HG03135 (cell line): ENCODE results near the gene PRDM1.
A peak's percentile ranks its signal among the peaks of the same experiment; 100 is the strongest.

Source experiments
- ATAC-seq: cut with Tn5 transposase; IDR thresholded peaks from one replicate; pipeline ENCODE4 v1.9.1; 2021; ENCODE audit warnings: mild to moderate bottlenecking, moderate library complexity; ENCODE audit not compliant: unreplicated experiment

Gene PRDM1

DNA sequence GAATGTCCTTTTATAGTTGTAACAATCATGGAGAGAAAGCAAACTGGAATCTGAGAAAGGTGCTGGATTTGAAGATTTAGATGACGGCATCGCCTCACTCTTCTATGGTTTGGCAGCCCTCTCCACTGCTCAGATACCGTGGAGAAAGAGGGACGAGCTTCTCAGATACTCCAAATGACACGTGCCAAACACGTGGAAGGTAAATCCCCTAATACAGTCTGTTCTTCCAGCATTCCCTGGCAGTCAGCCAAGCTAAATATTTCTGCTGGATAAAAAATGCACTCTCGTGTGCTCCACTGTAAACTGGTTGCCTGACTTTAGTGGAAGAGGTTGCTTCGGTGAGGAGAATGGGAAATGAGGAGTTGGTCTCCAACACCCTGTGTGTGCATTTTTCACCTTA is 16.7 kb upstream of the PRDM1 start:
- no peak for ATAC-seq

DNA sequence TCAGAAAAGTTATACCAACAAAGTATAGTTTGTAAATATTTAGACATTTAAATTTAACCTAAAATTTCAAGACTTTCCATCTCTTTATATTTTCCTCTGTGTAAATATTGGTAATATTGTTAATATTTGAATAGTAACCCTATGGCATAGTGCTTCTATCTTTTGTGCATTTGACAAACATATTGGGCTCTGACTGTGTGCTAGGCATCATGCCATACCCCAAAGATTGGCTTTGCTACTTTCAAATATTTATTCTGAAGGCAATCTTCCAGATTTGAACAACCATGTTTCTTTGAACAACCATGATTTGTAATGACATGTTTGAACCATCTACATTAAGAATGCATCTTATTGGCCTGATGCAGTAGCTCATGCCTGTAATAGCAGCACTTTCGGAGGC is 15.5 kb upstream of the PRDM1 start:
- no peak for ATAC-seq

DNA sequence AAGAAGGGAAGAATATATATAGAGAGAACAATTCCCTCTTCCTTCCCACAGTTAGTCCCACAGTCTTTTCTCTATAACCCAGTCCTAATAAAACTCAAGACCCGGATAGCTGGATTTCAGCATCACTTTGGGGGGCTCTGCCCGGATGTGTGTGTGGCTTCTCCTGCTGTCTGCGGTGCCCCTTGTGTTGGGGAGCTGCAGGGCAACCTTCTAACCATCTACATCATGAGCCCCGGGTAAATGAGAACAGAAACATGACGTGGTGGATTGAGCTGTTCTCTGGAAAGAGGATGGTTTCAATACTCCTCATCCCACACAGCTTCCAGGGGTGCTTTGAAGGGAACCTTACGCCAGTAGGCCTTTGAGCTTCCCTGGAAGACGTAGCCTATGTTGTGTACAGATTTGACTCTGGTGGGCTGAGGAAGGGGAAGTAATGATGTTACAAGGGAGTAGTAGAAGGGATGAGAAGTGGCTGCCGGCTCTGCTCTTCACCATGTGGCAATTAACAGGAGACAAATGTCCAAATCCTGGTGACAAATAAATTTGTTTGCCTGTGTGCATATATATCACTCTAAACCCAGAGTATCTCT is 13.5 kb upstream of the PRDM1 start:
- ATAC-seq: no peak

DNA sequence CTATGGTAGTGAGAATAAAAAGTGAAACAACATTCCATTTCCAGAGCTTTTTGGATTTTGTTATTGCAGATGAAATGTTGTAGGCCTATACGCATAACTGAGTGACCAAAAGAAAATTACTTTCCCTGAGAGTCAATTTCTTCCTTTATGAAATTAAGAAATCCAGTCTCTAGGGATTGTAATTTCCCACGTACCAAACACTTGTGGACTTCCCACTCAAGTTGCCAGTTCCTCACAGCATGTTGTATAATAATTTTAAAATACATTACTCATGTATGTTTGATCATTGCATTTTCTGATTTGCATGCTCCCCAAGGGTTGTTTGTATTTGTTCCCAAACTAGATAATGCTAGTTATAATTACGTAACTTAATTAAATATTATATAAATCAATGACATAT is 12.0 kb upstream of the PRDM1 start:
- no peak for ATAC-seq

DNA sequence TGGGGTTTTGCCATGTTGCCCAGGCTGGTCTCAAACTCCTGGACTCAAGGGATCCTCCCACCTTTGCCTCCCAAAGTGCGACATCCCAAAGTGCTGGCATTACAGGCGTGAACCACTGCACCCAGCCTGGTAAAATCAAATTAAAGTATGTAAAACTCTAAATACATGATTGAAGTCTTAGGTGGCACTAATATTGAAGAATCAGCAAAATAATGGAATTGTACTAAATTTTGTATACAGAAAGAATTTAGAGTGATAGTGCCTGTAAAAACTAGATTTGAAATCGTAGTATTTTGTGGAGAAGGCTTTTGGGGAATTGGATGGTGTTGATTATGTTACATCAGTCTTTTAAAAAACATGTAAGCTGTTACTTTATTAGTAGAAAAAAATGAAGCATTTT is 10.0 kb upstream of the PRDM1 start:
- no peak for ATAC-seq

DNA sequence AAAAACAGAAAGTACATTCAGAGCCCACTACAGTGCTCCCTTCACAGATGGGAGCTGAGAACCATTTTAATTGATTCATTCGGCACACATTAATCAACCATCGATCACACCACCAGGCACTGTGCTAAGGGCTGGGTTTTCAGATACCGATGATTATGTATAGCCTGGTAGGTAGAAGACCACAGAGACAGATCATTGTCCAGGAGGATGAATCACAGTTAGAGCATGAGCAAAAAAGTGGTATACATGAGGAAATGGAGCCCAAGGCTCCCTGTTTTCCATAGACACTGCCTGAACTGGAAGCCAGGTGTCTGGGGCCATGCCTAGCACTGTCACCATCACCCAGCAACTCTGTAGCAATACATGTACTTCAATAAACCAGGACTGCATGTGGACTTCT is 9.0 kb upstream of the PRDM1 start:
- no peak for ATAC-seq

DNA sequence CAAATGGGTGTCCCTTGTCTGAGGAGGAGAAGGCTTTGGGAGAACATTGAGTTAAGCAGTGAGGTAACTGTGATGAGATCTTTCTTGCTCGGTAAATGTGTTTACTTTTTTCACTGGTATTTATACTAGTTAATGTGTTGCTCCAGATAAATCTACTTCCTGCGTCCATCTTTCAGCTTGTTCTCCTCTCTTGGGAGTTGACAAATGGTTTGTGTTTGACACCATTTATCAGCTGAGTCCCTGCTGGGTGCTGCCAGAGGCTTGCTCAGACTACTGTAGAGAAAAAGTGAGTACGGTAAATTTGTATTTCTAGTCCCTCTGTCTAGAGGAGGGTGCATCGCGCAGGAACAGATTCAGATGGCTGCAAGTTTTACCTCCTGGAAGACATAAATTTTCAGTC is 8.3 kb upstream of the PRDM1 start:
- no peak for ATAC-seq

DNA sequence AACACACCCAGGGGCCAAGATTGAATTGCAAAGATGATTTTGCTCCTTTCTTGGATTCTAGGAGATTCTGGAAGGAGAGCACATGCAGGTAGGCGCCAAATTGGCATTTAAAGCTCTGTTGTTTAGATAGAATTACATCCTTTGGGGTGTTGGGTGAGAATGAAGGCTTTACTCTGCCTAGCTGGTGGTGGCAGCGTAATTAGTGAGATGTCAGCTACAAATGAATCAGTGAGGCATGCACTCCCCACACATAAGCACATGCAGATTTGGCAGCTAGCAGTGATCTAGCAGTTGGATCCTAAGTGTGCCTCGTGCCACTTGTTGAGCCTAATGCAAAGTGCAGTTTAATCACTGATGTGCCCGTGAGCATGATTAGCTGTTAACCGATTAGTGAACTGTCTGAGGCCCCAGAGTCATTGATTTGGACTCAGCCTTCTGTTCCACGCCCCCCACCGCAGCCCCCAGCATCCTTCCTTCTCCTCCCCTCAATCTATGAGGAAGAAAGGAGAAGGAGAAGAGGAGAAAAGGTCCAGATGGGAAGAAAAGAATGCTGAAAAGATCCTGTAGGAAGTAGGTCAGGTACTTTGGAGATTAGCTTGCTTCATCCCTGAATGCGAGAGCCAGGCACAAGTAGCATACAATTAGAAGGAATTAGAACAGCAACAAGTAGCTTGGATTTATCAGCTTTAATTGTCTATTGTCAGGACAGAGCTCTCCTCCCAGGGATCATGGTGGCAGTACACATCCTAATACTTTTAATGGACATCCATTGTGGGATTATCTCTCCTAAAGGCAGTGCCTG is 6.0 kb upstream of the PRDM1 start:
- ATAC-seq: no peak

DNA sequence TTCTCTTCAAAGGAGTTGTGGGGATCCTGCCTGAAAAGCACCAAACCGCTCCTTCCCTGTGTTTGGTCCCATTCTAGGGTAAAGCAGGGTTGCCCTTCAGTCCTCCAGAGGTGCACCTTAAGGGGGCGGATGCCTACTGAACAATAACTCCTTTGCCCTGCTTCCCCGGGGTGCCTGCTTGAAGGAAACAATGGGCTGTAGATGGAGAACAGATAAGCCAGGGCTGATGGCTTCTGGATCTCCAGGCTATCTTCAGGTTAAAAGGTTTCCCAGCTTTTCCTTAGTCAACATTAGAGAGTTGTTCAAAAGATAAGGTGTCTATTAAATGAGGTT is 5.4 kb upstream of the PRDM1 start:
- ATAC-seq: no peak

DNA sequence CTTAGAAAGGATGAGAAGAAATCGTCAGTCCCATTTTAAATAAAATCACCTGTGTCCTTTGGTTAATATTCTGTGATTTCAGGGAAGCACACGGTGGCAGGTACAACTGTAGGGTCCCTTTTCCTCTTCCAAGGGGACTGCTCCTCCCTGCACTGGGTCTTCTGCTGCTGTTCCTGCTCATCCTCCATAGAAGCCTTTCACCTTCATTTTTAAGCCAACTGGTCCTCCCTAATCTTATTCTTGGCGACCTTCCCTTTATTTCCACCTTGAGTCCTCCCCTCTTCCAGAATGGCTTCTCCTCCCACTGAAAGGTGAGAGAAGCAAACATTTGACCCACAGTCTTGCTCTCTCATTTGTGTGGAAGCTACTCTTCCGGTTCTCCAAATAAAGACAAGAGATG is 4.4 kb upstream of the PRDM1 start:
- ATAC-seq: no peak

DNA sequence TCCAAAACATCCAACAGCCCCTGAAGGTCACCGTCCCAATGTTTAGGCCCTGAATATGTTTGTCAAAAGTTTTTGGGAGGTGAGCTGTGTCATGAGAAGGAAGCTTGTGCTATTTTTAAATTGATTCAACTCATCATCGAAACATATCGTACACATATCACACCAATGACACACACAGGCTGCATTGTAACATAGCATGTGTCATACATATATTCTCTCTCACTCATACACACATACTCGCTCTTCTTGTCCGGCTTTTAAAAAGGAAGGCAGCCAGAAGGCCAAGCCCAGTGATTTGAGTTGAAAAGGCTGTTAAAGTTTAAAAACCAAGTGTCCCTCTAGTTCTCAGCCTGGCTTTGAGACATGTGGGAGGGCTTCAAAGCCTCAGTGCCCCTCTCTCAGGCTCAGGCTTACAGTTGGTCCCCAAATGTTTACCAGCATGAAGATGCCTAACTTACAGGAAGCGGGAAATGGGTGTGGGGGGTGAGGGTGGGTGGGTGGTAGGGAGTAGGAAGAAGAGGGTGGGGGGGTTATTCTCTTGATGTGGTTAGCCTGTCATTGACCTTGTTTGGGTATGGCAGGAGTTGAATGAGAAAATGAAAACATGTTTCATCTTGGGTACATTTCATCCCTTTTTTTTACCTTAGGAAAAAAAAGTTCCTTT is 3.3 kb upstream of the PRDM1 start:
- ATAC-seq: no peak

DNA sequence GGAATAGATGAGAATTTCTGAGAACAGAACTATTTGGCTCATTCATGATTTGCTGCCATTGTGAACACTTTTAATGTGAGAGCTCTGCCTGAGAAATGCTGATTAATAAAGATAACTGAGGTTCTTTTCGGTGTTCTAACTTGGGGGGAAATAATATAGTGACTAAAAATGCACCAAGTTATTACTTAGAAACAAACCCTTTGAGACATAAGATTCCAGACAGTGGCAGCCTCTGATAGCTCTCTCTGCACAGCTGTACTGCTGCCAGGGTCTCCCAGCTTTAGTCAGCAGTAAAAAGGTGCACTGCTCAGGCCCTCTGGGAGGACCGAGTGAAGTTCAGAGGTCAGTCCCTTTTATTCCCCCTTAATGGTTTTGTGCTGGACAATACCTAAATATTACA is 2.5 kb upstream of the PRDM1 start:
- ATAC-seq: no peak

DNA sequence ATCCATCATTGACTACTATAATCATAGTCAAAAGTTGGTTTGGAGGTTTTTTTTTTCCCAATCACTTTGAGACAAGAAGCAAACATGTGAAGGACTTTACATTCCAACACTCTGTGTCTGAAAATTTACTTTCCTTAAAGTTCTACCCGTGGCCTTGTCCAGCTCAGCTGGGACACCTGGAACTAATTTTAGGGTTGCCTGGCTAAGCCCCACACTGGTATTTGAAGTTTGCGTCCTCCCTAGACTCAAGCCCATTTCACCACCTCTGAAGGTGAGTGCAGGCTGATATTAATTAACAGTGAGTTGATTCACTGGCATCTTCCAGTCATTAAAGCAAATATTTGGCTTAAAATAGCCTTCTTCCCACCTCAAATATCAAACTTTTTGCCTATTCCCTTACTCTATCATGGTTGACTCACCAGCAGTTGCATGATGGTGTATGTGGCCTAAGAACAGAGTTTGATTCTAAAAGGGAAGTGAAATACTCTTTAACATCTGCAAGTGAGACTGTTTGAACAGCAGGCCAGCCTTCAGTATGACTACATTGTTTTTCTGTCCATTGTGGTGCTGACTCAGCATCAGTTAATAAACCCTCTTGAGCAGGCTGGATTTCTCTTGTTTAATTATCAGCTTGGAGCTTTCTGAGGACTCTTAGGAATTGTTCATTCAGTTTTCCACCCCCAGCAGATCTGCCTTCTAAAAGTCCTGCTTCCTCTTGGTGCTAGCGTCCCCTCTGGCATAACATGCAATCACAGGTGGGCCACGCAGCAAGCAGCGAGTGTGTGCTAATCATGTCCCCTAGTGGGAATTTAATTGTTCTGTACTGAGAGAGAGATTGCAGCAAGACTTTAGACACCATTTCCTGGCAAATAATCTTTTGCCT is 1.8 kb upstream of the PRDM1 start:
- peak; percentile 81 for ATAC-seq

DNA sequence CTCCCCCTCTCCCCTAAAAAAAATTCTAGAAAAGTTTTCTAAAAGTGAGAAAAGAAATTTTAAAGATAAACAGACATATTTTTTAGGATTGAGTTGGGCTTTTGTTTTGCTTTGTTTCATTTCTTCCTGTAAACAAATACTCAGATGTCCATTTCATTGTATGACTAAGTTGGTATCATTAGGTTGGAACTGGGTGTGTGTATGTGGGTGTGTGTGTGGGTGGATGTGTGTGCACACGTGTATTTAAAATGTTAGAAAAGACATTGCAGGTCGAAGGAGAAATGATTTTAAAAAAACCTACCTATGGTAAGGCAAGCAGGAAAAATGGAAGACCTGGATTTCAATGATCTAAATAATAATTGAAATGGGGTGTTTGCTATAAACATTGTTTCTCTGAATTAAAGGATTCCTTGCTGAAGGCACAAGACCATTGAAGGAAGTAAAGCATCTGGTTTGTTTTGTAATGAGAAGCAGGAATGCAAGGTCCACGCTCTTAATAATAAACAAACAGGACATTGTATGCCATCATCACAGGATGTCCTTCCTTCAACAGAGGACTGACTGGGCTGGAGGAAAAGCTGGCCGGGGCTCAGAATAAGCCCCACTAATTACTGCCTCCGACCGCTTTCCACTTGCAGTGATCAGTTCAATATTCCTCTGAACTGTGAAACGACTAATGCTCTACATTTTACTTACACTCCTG is 996 bp upstream of the PRDM1 start:
- no peak for ATAC-seq

DNA sequence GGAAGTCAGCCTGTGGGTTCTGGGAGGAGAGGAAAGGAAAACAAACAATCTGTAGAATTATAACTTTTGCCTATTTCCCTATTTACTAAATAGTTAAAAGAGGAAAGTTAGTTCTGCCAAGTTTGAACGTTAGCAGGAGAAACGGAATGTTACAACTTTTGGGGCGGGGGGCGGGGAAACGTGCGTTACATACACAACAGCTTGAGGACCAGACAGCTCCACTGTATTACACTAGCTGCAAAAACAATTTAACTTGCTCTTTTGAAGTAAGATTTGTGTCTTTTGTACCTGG is 498 bp upstream of the PRDM1 start:
- no peak for ATAC-seq

DNA sequence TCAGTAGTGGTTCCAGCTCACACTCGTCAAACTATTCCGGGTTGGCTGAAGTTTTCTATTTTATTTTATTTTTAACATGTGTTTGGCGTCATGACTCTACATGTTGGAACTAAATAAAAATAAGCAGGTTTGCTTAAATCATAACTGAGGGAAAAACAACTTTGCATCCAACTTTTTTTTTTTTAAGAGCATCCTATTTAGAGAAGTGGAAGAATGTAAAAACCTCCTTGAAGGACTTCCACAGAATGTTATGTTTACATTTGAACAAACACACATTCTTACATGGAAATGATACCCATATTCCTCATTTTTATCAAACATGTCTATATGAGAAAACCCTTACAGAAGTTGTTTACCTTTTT is 659 bp downstream of the PRDM1 start:
- ATAC-seq: no peak

DNA sequence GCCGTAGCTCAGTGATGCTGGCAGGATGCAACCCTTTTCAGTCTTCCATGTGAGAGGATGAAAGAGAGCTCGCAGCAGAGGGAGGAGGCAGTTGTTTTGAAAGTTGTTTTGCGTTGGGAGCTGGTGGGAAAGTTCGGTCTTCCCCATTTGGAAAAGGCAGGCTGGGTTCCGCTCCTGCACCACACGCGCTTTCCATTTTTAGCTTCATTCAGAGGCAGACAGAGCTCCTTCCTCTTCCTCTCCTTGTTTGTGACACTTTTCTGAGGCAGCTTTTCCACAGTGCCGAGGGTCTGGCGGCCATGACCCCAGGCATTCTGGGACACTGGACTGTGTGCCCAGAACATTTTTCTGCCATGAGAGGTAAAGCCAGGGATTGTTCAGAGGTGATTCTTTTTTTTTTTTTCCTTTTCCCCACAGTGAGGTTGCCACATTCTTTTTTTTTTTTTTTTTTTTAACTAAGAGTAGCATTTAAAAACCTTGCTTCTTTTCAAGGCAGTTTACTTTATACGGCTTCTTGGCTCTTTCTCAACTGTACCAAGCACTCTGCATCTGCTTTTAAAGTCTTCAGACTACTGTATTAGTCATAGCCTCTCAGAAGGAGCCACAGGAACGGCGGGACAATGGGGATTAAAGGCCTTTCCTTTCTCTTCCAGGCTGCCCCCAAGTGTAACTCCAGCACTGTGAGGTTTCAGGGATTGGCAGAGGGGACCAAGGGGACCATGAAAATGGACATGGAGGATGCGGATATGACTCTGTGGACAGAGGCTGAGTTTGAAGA is 1.6 kb downstream of the PRDM1 start:
- ATAC-seq: no peak

DNA sequence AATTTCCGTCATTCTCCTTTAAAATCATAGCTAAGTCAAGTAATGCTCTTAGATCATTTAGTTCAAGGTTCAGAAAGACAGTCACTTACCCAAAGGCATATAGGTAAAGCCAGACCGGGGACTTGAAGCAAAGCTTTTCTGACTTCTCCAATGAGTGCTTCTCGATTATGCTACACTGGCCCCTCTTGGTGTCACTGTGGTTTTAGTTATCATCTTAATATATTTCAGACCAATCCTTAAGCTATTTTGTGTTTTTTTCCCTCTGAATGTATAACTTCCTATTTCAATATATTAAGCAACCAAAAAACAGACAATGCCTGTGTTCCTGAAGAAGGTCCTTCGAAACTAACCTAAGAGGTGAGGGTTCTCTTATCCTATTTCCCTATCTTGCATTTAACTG is 3.9 kb downstream of the PRDM1 start:
- ATAC-seq: no peak

DNA sequence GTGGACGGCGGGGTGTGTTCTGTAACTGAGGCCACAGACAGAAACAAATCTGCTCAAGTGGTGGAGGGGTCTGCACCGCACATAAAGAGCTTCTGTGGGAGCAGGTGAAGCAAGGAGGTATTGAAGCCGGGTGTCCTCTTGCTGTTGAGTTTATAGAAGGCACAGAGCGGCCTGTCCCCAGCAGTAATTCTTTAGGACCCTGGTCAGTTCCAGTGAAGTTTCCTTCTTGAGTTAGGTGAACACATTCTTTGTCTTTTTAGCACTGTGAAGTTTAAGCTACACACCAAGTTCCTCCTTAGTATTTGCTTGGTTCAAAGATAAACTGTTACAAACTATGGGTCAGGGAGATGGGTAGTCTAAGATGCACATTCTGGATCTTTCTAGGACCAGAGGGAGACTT is 6.1 kb downstream of the PRDM1 start:
- no peak for ATAC-seq

DNA sequence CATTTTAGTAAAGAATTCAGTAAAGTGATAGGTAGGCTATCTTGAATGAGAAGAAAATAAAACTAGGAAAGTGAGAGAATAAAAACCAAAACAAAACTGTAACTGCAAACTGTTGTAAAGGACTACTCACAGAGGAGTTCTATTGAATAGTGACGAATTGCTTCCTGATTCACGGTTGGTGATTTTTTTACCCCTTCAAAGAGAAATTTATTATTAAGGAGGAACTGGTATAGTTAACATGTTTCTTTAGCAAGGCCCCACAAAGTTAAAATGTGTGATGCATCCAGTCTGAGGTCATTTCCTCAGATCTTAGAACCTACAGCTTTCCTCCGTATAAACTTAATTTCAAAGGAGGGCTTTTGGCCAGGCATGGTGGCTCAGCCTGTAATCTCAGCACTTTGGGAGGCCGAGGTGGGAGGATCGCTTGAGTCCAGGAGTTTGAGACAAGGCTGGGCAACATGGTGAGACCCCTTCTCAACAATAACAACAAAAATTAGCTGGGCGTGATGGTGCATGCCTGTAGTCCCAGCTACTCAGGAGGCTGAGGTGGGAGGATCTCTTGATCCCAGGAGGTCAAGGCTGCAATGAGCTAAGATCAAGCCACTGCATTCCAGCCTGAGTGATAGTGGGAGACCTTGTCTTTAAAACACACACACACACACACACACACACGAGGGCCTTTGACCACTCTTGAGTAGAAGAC is 8.3 kb downstream of the PRDM1 start:
- no peak for ATAC-seq
